Measurements from ENCODE around the gene EPHA2.
A peak's percentile ranks its signal among the peaks of the same experiment; 100 is the strongest.

The EPHA2 gene

GRCh38 chr1:16093611-16094010 is 62.3 kb downstream of the EPHA2 start:
- H3K4me3 ChIP-seq, result no peak overlapping the region
- TF ChIP-seq CTCF (IDR thresholded peaks at IDR 0.05), result no peak
- no peak for DNase-seq (ENCODE audit: low spot score)
- H3K27ac ChIP-seq, result no peak overlapping the region

GRCh38 chr1:16092923-16093511 is 62.9 kb downstream of the EPHA2 start:
- H3K4me3 ChIP-seq, result no peak overlapping the region
- TF ChIP-seq CTCF (IDR thresholded peaks at IDR 0.05), result no peak
- DNase-seq (ENCODE audit: low spot score), result no peak
- H3K27ac ChIP-seq, result no peak overlapping the region

GRCh38 chr1:16092097-16092922 is 63.6 kb downstream of the EPHA2 start:
- DNase-seq (ENCODE audit: low spot score), result peak; percentile 53
- no peak overlapping the region for H3K4me3 ChIP-seq
- no peak for TF ChIP-seq CTCF (IDR thresholded peaks at IDR 0.05)
- no peak overlapping the region for H3K27ac ChIP-seq

- no peak for DNase-seq (ENCODE audit: low spot score)
- no peak for TF ChIP-seq CTCF (IDR thresholded peaks at IDR 0.05)
- Histone ChIP-seq H3K4me3 (no peak overlapping the region), H3K27ac (no peak overlapping the region)
Observed at GRCh38 chr1:16091296-16091695, 64.6 kb downstream of the EPHA2 start.

- DNase-seq (ENCODE audit: low spot score), result no peak
- Histone ChIP-seq H3K27ac (no peak overlapping the region), H3K4me3 (no peak overlapping the region)
- TF ChIP-seq CTCF (IDR thresholded peaks at IDR 0.05), result no peak
Observed at GRCh38 chr1:16090076-16090826, 65.6 kb downstream of the EPHA2 start.

GRCh38 chr1:16088996-16089395 is 66.9 kb downstream of the EPHA2 start:
- H3K27ac ChIP-seq, result no peak overlapping the region
- no peak for TF ChIP-seq CTCF (IDR thresholded peaks at IDR 0.05)
- H3K4me3 ChIP-seq, result no peak overlapping the region
- no peak for DNase-seq (ENCODE audit: low spot score)

All from coronary artery (tissue), 2 donors.